Chondrocyte (in vitro differentiated cells): ENCODE results near the gene CNN2. TPM values are rescaled to one million over a fixed set of nuclear protein-coding genes. Genes with fewer than 3 reads are reported as not detected.

Experiments used
- DNase-seq: peaks from one replicate; pipeline ENCODE4 v3.0.0; 2021; ENCODE audit warnings: mixed read lengths, low spot score
- H3K27ac Mint-ChIP-seq: one replicate; pipeline ENCODE4 v1.8.0; 2021; ENCODE audit warnings: mild to moderate bottlenecking, moderate library complexity, mixed read lengths; ENCODE audit not compliant: unreplicated experiment
- H3K27me3 Mint-ChIP-seq: 2 replicates; pipeline ENCODE4 v1.8.0; 2021; ENCODE audit warnings: low read depth, mixed read lengths
- H3K36me3 Mint-ChIP-seq: 2 replicates; pipeline ENCODE4 v1.8.0; 2021; ENCODE audit warnings: low read depth, mixed read lengths
- H3K4me1 Mint-ChIP-seq: 2 replicates; pipeline ENCODE4 v1.8.0; 2021; ENCODE audit warnings: low read depth, mild to moderate bottlenecking, mixed read lengths
- H3K4me3 Mint-ChIP-seq: one replicate; pipeline ENCODE4 v1.8.0; 2021; ENCODE audit warnings: mild to moderate bottlenecking, moderate library complexity, mixed read lengths; ENCODE audit not compliant: unreplicated experiment
- H3K9me3 Mint-ChIP-seq: 2 replicates; pipeline ENCODE4 v1.8.0; 2021; ENCODE audit warnings: low read depth, mixed read lengths
- total RNA-seq: library from RNA; stranded (reverse); gene quantifications from 3 replicates; pipeline ENCODE4 v1.2.1, GENCODE V29; 2021
- TF ChIP-seq, protein P1 (sequence below): fragments of 200-600 bp; sonication (generic); IDR thresholded peaks from 2 replicates; pipeline ENCODE4 v1.5.0; 2021; ENCODE audit warnings: antibody characterized with exemption, mild to moderate bottlenecking, moderate library complexity

Gene CNN2
- total RNA-seq, 1 donor from 2014 or later, result 363 TPM

DNA sequence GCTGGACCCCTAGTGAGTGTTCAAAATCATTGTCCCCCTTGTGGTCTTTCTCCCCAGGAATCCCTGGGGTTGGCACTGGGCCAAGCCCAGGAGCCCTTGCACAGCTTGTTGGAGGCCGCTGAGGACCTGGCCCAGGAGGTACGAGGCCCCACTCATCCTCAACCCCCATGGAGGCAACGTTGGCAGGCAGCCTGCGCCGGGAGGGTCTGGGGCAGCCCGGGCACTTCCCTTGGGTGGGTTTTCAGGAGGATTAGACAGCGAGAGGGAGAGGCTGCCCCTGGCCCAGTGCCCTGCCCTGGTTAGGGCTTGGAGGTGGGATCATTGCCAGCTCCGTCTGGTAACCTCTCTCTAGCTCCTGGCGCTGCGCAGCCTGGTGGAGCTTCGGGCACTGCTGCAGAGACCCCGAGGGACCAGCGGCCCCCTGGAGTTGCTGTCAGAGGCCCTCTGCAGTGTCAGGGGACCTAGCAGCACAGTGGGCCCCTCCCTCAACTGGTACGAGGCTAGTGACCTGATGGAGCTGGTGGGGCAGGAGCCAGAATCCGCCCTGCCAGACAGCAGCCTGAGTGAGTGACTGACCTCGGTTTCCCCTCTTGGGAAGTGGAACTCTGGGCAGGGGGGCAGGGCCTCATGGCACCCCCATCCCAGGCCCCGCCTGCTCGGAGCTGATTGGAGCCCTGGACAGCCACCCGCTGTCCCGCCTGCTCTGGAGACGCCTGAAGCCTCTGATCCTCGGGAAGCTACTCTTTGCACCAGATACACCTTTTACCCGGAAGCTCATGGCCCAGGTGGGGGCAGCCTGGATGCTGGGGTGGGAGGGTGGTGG is 16.5 kb downstream of the CNN2 start:
- Mint-ChIP-seq H3K9me3 (no peaks in the 10 kb centered on the region), H3K4me1 (peaks cover 36% of the 10 kb centered on the region), H3K27me3 (no peaks in the 10 kb centered on the region), H3K4me3 (no peak overlapping the region), H3K27ac (no peak overlapping the region), H3K36me3 (peaks cover 4% of the 10 kb centered on the region)
- no peak for DNase-seq
- TF ChIP-seq, protein P1, sequence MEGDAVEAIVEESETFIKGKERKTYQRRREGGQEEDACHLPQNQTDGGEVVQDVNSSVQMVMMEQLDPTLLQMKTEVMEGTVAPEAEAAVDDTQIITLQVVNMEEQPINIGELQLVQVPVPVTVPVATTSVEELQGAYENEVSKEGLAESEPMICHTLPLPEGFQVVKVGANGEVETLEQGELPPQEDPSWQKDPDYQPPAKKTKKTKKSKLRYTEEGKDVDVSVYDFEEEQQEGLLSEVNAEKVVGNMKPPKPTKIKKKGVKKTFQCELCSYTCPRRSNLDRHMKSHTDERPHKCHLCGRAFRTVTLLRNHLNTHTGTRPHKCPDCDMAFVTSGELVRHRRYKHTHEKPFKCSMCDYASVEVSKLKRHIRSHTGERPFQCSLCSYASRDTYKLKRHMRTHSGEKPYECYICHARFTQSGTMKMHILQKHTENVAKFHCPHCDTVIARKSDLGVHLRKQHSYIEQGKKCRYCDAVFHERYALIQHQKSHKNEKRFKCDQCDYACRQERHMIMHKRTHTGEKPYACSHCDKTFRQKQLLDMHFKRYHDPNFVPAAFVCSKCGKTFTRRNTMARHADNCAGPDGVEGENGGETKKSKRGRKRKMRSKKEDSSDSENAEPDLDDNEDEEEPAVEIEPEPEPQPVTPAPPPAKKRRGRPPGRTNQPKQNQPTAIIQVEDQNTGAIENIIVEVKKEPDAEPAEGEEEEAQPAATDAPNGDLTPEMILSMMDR, result no peak

DNA sequence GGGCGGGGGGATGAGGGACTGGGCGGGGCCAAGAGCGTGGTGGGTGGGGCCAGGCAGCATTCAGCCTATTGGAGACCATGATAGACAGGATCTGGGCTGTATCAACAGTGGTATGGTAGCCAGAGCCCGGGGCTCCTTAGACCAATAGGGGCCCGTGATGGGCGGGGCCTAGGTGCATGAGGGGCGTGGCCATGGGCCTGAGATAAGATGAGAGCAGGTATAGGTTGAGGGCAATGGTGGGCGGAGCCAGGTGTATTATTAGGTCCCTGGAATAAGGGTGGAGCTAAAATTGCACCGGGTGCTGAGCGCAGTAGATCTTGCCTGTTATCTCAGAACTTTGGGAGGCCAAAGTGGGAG is 18.8 kb downstream of the CNN2 start:
- Mint-ChIP-seq H3K4me1 (peaks cover 13% of the 10 kb centered on the region), H3K4me3 (no peak overlapping the region), H3K27me3 (no peaks in the 10 kb centered on the region), H3K27ac (no peak overlapping the region), H3K9me3 (no peaks in the 10 kb centered on the region), H3K36me3 (no peaks in the 10 kb centered on the region)
- no peak for DNase-seq
- TF ChIP-seq, protein P1, result no peak

DNA sequence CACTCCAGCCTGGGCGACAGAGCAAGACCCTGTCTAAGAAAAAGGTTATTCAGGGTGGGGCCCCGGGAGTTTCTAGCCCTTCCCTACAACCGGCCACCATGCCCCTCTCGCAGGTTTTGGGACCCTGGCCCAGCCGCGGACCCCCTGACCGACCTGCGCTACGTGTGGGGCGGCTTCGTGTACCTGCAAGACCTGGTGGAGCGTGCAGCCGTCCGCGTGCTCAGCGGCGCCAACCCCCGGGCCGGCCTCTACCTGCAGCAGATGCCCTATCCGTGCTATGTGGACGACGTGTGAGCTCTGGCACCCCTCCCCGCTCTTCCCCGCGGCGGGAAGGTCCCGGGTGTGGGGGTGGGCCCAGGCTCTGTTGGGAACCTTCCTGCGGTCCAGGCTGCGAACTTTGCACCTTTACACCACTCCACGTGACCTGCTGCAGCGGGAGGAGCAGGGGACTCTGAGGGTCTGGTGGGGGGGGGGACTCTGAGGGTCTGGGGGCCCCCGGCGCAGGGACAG is 19.8 kb downstream of the CNN2 start:
- H3K4me1 Mint-ChIP-seq, result peaks cover 4% of the 10 kb centered on the region
- no peaks in the 10 kb centered on the region for H3K36me3 Mint-ChIP-seq
- H3K4me3 Mint-ChIP-seq, result no peak overlapping the region
- no peak overlapping the region for H3K27ac Mint-ChIP-seq
- H3K27me3 Mint-ChIP-seq, result no peaks in the 10 kb centered on the region
- TF ChIP-seq, protein P1, result no peak
- DNase-seq, result no peak
- no peaks in the 10 kb centered on the region for H3K9me3 Mint-ChIP-seq

DNA sequence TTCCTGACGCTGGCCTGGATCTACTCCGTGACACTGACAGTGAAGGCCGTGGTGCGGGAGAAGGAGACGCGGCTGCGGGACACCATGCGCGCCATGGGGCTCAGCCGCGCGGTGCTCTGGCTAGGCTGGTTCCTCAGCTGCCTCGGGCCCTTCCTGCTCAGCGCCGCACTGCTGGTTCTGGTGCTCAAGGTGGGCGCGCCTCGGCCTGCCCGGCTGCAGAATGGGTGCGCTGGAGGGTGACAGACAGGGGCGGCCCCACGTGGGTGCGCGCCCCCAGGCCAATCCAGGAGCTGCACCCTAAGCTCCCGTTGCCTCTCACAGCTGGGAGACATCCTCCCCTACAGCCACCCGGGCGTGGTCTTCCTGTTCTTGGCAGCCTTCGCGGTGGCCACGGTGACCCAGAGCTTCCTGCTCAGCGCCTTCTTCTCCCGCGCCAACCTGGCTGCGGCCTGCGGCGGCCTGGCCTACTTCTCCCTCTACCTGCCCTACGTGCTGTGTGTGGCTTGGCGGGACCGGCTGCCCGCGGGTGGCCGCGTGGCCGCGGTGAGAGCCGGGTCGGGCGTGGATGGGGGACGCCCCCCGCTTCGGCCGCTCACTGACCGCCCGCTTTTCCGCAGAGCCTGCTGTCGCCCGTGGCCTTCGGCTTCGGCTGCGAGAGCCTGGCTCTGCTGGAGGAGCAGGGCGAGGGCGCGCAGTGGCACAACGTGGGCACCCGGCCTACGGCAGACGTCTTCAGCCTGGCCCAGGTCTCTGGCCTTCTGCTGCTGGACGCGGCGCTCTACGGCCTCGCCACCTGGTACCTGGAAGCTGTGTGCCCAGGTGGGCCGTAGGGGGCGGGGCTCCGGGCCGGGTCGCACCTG is 20.7 kb downstream of the CNN2 start:
- TF ChIP-seq, protein P1, result no peak
- H3K4me1 Mint-ChIP-seq, result no peaks in the 10 kb centered on the region
- H3K9me3 Mint-ChIP-seq, result no peaks in the 10 kb centered on the region
- no peak overlapping the region for H3K4me3 Mint-ChIP-seq
- no peaks in the 10 kb centered on the region for H3K27me3 Mint-ChIP-seq
- DNase-seq, result no peak
- no peak overlapping the region for H3K27ac Mint-ChIP-seq
- H3K36me3 Mint-ChIP-seq, result no peaks in the 10 kb centered on the region

DNA sequence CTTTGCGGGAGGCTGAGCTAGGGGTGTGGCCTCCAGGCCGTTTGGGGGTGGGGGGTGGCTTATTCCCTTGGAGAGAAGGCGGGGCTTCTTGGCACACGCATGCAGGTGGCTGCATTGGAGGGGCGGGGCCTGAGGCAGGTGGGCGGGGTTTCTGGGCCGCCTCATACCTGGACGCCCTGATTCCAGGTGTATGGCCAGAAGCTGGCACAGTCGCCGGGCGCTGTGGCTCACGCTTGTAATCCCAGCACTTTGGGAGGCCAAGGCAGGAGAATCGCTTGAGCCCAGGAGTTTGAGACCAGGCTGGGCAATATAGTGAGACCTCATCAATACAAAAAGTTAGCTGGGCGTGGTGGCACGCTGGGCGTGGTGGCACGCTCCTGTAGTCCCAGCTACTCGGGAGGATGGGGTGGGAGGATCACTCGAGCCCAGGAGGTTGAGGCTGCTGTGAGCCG is 21.3 kb downstream of the CNN2 start:
- Mint-ChIP-seq H3K4me3 (no peak overlapping the region), H3K27me3 (no peaks in the 10 kb centered on the region), H3K4me1 (no peaks in the 10 kb centered on the region), H3K36me3 (no peaks in the 10 kb centered on the region), H3K27ac (no peak overlapping the region), H3K9me3 (no peaks in the 10 kb centered on the region)
- no peak for DNase-seq
- TF ChIP-seq, protein P1, result no peak
